HEK293 (cell line): Measurements from ENCODE around the gene VWA5A.
A peak's percentile ranks its signal among the peaks of the same experiment; 100 is the strongest.

ENCODE experiments used
- CTCF ChIA-PET: fragments of 350-600 bp; formaldehyde crosslinking; extraction: SDS; loops from one replicate; lab custom pipeline; 2021; ENCODE audit warnings: antibody characterized with exemption; lab: Yijun Ruan, JAX
- POLR2A ChIA-PET: fragments of 300-600 bp; formaldehyde crosslinking; extraction: SDS; loops from one replicate; lab custom pipeline; 2020; ENCODE audit warnings: antibody characterized with exemption, inconsistent platforms; lab: Yijun Ruan, JAX
- H3K27ac ChIP-seq: fragments of 200-500 bp; sonication (Bioruptor generic); 2 replicates; pipeline ENCODE4 v1.5.1; 2014; ENCODE audit warnings: low read depth, low read length, control low read depth, inconsistent platforms; ENCODE audit errors: extremely low read depth
- H3K36me3 ChIP-seq, 2 experiments: fragments of 200-500 bp in 1 of 2; sonication (Bioruptor generic) in 1 of 2; 1 replicate in 1 of 2; 2 replicates in 1 of 2; pipeline ENCODE4 v1.5.1; 2014 to 2017; ENCODE audit warnings: inconsistent platforms in 2 of 2, low read length in 2 of 2; ENCODE audit not compliant: control insufficient read depth in 2 of 2, insufficient read depth in 1 of 2
- H3K4me1 ChIP-seq: fragments of 200-500 bp; sonication (Bioruptor generic); 2 replicates; pipeline ENCODE4 v1.5.1; 2014; ENCODE audit warnings: mild to moderate bottlenecking, low read length, inconsistent platforms; ENCODE audit not compliant: control insufficient read depth, insufficient read depth
- H3K4me3 ChIP-seq: 2 replicates; pipeline ENCODE4 v1.5.1; 2011; ENCODE audit warnings: low read depth, mild to moderate bottlenecking, control low read depth, low read length, moderate library complexity
- H3K9me3 ChIP-seq: fragments of 200-500 bp; sonication (Bioruptor generic); 2 replicates; pipeline ENCODE4 v1.5.1; 2014; ENCODE audit warnings: low read depth, low read length, inconsistent platforms; ENCODE audit not compliant: control insufficient read depth, insufficient read depth
- CTCF ChIP-seq: fragments of 450-650 bp; formaldehyde crosslinking; IDR thresholded peaks from 2 replicates; pipeline ENCODE4 v1.5.1; 2016; ENCODE audit warnings: missing biosample characterization, missing genetic modification characterization
- KLF17 ChIP-seq: fragments of 450-650 bp; formaldehyde crosslinking; IDR thresholded peaks from 2 replicates; pipeline ENCODE4 v1.5.1; 2016; ENCODE audit warnings: missing biosample characterization, missing genetic modification characterization
- PBX3 ChIP-seq: sonication (generic); formaldehyde crosslinking; IDR thresholded peaks from 2 replicates; pipeline ENCODE4 v1.8.1; 2022; ENCODE audit warnings: mild to moderate bottlenecking, moderate library complexity, missing genetic modification reagents
- PRDM2 ChIP-seq: fragments of 450-650 bp; formaldehyde crosslinking; IDR thresholded peaks from 2 replicates; pipeline ENCODE4 v1.5.1; 2016; ENCODE audit warnings: missing biosample characterization, missing genetic modification characterization, borderline replicate concordance
- SP2 ChIP-seq: fragments of 450-650 bp; formaldehyde crosslinking; IDR thresholded peaks from 2 replicates; pipeline ENCODE4 v1.5.1; 2016; ENCODE audit warnings: missing biosample characterization, missing genetic modification characterization
- ZBTB17 ChIP-seq: fragments of 450-650 bp; formaldehyde crosslinking; IDR thresholded peaks from 2 replicates; pipeline ENCODE4 v1.5.1; 2016; ENCODE audit warnings: missing biosample characterization, missing genetic modification characterization
- ZBTB48 ChIP-seq: fragments of 450-650 bp; formaldehyde crosslinking; IDR thresholded peaks from 2 replicates; pipeline ENCODE4 v1.5.1; 2016; ENCODE audit warnings: missing biosample characterization, missing genetic modification characterization
- ZBTB6 ChIP-seq: fragments of 450-650 bp; formaldehyde crosslinking; IDR thresholded peaks from 2 replicates; pipeline ENCODE4 v1.5.1; 2017; ENCODE audit warnings: missing biosample characterization, missing genetic modification characterization
- ZNF214 ChIP-seq: fragments of 450-650 bp; formaldehyde crosslinking; IDR thresholded peaks from 2 replicates; pipeline ENCODE4 v1.5.1; 2017; ENCODE audit warnings: missing biosample characterization, mild to moderate bottlenecking, missing genetic modification characterization, borderline replicate concordance
- ZNF223 ChIP-seq: fragments of 450-650 bp; formaldehyde crosslinking; IDR thresholded peaks from 2 replicates; pipeline ENCODE4 v1.5.1; 2016; ENCODE audit warnings: missing biosample characterization, missing genetic modification characterization
- ZNF302 ChIP-seq: fragments of 450-650 bp; formaldehyde crosslinking; IDR thresholded peaks from 2 replicates; pipeline ENCODE4 v1.5.1; 2016; ENCODE audit warnings: missing biosample characterization, missing genetic modification characterization, low read depth
- ZNF558 ChIP-seq: fragments of 450-650 bp; formaldehyde crosslinking; IDR thresholded peaks from 2 replicates; pipeline ENCODE4 v1.5.1; 2016; ENCODE audit warnings: missing biosample characterization, missing genetic modification characterization
- ZNF560 ChIP-seq: fragments of 450-650 bp; formaldehyde crosslinking; IDR thresholded peaks from 2 replicates; pipeline ENCODE4 v1.5.1; 2017; ENCODE audit warnings: missing biosample characterization, missing genetic modification characterization, borderline replicate concordance
- ZNF610 ChIP-seq: fragments of 450-650 bp; formaldehyde crosslinking; IDR thresholded peaks from 2 replicates; pipeline ENCODE4 v1.5.1; 2016; ENCODE audit warnings: missing biosample characterization, missing genetic modification characterization, borderline replicate concordance
- ZNF701 ChIP-seq: fragments of 450-650 bp; formaldehyde crosslinking; IDR thresholded peaks from 2 replicates; pipeline ENCODE4 v1.5.1; 2016; ENCODE audit warnings: missing biosample characterization, missing genetic modification characterization
- ZNF785 ChIP-seq: fragments of 450-650 bp; formaldehyde crosslinking; IDR thresholded peaks from 2 replicates; pipeline ENCODE4 v1.5.1; 2016; ENCODE audit warnings: missing biosample characterization, missing genetic modification characterization

Gene VWA5A

GRCh38 chr11:124114942-124115781, at the start of gene VWA5A:
VWA5A (plus strand) TSS chr11:124115450; CDS start chr11:124117512, 2,062 bp downstream.
- no peak within 1 kb of the TSS for H3K27ac ChIP-seq

GRCh38 chr11:124068601-124069110, 46.6 kb upstream of the VWA5A start:
- Histone ChIP-seq H3K4me3 (no peak overlapping the region), H3K36me3 (no peaks in the 10 kb centered on the region), H3K4me1 (no peaks in the 10 kb centered on the region), H3K27ac (no peak overlapping the region), H3K9me3 (no peaks in the 10 kb centered on the region)
- ChIA-PET POLR2A (no interaction called here), CTCF (interaction anchor here (0.6 to 3.6 kb wide), 22 partner anchors 9 to 517 kb away, joined by 3 to 24 read pairs (median 4); no protein-coding TSS in a partner anchor)
- no peak for TF ChIP-seq CTCF
- TF ChIP-seq ZNF302 = no peak
- TF ChIP-seq KLF17 = no peak
- no peak for TF ChIP-seq ZNF558 (tag by site-specific recombination)
- TF ChIP-seq PRDM2 = no peak
- no peak for TF ChIP-seq ZNF223
- TF ChIP-seq ZNF214 (tag by site-specific recombination) = no peak
- no peak for TF ChIP-seq ZBTB6 (tag by site-specific recombination)
- TF ChIP-seq ZNF560 = no peak
- no peak for TF ChIP-seq ZNF701 (tag by site-specific recombination)
- no peak for TF ChIP-seq ZNF785 (tag by site-specific recombination)
- no peak for TF ChIP-seq PBX3 (CRISPR knock-in tag)

More at GRCh38 chr11:124114942-124115781, at the start of gene VWA5A:
- TF ChIP-seq ZBTB48 (tag by site-specific recombination) (peak; percentile 96), ZNF610 (tag by site-specific recombination) (no peak), SP2 (tag by site-specific recombination) (0 out of 2 replicates have a peak, but pooled peaks have one; percentile 8), ZNF214 (tag by site-specific recombination) (no peak), ZBTB17 (tag by site-specific recombination) (0 out of 2 replicates have a peak, but pooled peaks have one; percentile 24)
- no peaks in the 10 kb centered on the region for H3K9me3 ChIP-seq
- peaks cover 0 to 23% of the 10 kb centered on the region in 2 experiments; a peak in 1 of 3 replicates for H3K36me3 ChIP-seq
- CTCF ChIA-PET = interaction anchor here (0.6 to 1.5 kb wide), 5 partner anchors 9 to 299 kb away, joined by 3 to 6 read pairs (median 3); no protein-coding TSS in a partner anchor
- no peaks in the 10 kb centered on the region for H3K4me1 ChIP-seq
- peak within 1 kb of the TSS; percentile 44 for H3K4me3 ChIP-seq
- POLR2A ChIA-PET = interaction anchor here (0.8 to 1.0 kb wide), 3 partner anchors 39 to 46 kb away, joined by 3 to 4 read pairs (median 3); no protein-coding TSS in a partner anchor
